Measurements from ENCODE around the gene PRL.

DNA sequence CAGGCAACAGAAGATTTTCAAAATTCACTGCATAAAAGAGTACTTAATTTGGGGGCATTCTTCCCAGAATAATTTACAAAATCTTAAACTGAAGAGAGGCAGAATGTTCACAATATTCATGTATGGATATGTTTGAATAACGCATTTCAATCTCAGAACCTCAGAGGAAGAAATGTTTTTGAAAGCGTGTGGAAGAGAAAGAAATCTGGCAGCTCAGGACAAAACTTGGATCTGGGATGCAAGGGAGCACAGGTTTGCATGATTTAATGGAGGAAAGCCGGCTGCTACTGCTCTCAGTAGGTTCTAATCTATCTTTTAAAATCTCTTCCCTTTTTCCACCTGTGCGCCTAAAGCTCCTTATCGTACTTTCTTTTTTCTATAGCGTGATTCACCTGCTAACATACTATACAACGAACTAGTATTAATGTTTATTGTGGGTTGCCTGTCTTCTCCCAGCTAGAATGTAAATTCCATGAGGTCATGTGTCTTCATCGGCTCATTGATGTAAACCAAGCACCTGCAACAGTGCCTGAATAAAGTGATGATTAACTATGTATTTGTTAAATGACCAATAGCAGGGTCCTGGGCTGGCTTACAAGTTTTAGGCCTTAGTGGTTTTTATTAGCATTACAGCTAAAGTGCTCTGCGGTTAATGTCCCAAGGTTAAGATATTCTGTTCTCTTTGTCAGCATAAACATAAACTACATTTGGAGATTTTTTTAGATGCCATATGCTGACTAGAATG, 15.3 kb downstream of the PRL start:
- TF ChIP-seq, protein P1, sequence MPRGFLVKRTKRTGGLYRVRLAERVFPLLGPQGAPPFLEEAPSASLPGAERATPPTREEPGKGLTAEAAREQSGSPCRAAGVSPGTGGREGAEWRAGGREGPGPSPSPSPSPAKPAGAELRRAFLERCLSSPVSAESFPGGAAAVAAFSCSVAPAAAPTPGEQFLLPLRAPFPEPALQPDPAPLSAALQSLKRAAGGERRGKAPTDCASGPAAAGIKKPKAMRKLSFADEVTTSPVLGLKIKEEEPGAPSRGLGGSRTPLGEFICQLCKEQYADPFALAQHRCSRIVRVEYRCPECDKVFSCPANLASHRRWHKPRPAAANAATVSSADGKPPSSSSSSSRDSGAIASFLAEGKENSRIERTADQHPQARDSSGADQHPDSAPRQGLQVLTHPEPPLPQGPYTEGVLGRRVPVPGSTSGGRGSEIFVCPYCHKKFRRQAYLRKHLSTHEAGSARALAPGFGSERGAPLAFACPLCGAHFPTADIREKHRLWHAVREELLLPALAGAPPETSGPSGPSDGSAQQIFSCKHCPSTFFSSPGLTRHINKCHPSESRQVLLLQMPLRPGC (tag by site-specific recombination; IDR thresholded peaks at IDR 0.05) = no peak
- TF ChIP-seq ZBTB20 (tag by site-specific recombination; IDR thresholded peaks at IDR 0.05) = no peak

All from HEK293 (cell line).